Endothelial cell of umbilical vein (primary cell): ENCODE measurements around the gene ASRGL1.

ENCODE experiments used
- CTCF ChIP-seq, 2 donors: IDR thresholded peaks; 1 replicate in 1 of 2; 2 replicates in 1 of 2; pipeline ENCODE4 v1.5.1; 2011; ENCODE audit warnings: low read length in 2 of 2, mild to moderate bottlenecking in 2 of 2, moderate library complexity in 2 of 2, control low read depth in 1 of 2, inconsistent platforms in 1 of 2, low read depth in 1 of 2; ENCODE audit not compliant: insufficient read depth in 1 of 2; ENCODE audit errors: extremely low read depth in 1 of 2
- POLR2AphosphoS5 ChIP-seq: IDR thresholded peaks from 2 replicates; pipeline ENCODE4 v1.6.1; 2012; ENCODE audit warnings: low read depth, mild to moderate bottlenecking, control low read depth, low read length, moderate library complexity; ENCODE audit not compliant: insufficient read depth

- no peak for TF ChIP-seq CTCF (IDR thresholded peaks at IDR 0.05; ENCODE audit: extremely low read depth in 1 of 2, insufficient read depth in 1 of 2, low read depth in 1 of 2, low read length in 2 of 2)
- TF ChIP-seq POLR2AphosphoS5, result no peak
Observed at GRCh38 chr11:62306227-62306626, 31.0 kb upstream of the ASRGL1 start.
